ENCODE data around the gene CCND1. TPM values are rescaled to one million over a fixed set of nuclear protein-coding genes. Genes with fewer than 3 reads are reported as not detected.

The CCND1 gene
- total RNA-seq, 3 donors from 2014 or later (not counting 1 experiment from before 2014, with no cell fraction given): 1.4 to 2.3 (median 2.3) TPM

- TF ChIP-seq CTCF (IDR thresholded peaks at IDR 0.05): no peak
- Histone ChIP-seq H3K27ac (ENCODE audit: low read length) (no peak overlapping the region), H3K27me3 (ENCODE audit: control insufficient read depth, insufficient read depth, low read length) (no peaks in the 10 kb centered on the region), H3K36me3 (ENCODE audit: control insufficient read depth, insufficient read depth, low read length) (no peaks in the 10 kb centered on the region), H3K9me3 (ENCODE audit: control insufficient read depth, insufficient read depth, low read length) (no peaks in the 10 kb centered on the region), H3K4me3 (ENCODE audit: low read length) (no peak overlapping the region), H3K4me1 (ENCODE audit: control insufficient read depth, insufficient read depth, low read length) (no peaks in the 10 kb centered on the region)
- Mint-ChIP-seq H3K9me3 (no peaks in the 10 kb centered on the region), H3K36me3 (no peaks in the 10 kb centered on the region), H3K27ac (no peak overlapping the region), H3K4me3 (no peak overlapping the region), H3K27me3 (ENCODE audit: low read depth in 2 of 2) (peaks cover 8 to 15% of the 10 kb centered on the region in 2 donors), H3K4me1 (no peaks in the 10 kb centered on the region)
- DNase-seq (no peak), ATAC-seq (no peak)
- intact Hi-C loops (cut with micrococcal nuclease): no loop called here
- 85% methylated on average over 7 of the region's 8 CpGs for WGBS (ENCODE audit: insufficient coverage)
Observed at GRCh38 chr11:69614085-69614484, 26.9 kb upstream of the CCND1 start.

GRCh38 chr11:69615545-69616278, 25.2 kb upstream of the CCND1 start:
- no peak overlapping the region for H3K4me3 Mint-ChIP-seq
- H3K36me3 ChIP-seq (ENCODE audit: control insufficient read depth, insufficient read depth, low read length): no peaks in the 10 kb centered on the region
- WGBS (ENCODE audit: insufficient coverage): 91% methylated on average over 16 of the region's 16 CpGs
- H3K4me1 ChIP-seq (ENCODE audit: control insufficient read depth, insufficient read depth, low read length): no peaks in the 10 kb centered on the region
- peaks cover 8 to 23% of the 10 kb centered on the region in 2 donors for H3K27me3 Mint-ChIP-seq (ENCODE audit: low read depth in 2 of 2)
- no peaks in the 10 kb centered on the region for H3K9me3 Mint-ChIP-seq
- H3K27ac ChIP-seq (ENCODE audit: low read length): no peak overlapping the region
- ATAC-seq (no peak), DNase-seq (no peak)
- H3K27ac Mint-ChIP-seq: no peak overlapping the region
- no peaks in the 10 kb centered on the region for H3K36me3 Mint-ChIP-seq
- no peaks in the 10 kb centered on the region for H3K4me1 Mint-ChIP-seq
- no peak for TF ChIP-seq CTCF (IDR thresholded peaks at IDR 0.05)
- intact Hi-C loops (cut with micrococcal nuclease): no loop called here
- no peaks in the 10 kb centered on the region for H3K27me3 ChIP-seq (ENCODE audit: control insufficient read depth, insufficient read depth, low read length)
- no peak overlapping the region for H3K4me3 ChIP-seq (ENCODE audit: low read length)
- no peaks in the 10 kb centered on the region for H3K9me3 ChIP-seq (ENCODE audit: control insufficient read depth, insufficient read depth, low read length)

GRCh38 chr11:69617220-69617619, 23.7 kb upstream of the CCND1 start:
- H3K4me3 Mint-ChIP-seq: no peak overlapping the region
- no peak overlapping the region for H3K27ac Mint-ChIP-seq
- H3K4me1 ChIP-seq (ENCODE audit: control insufficient read depth, insufficient read depth, low read length): no peaks in the 10 kb centered on the region
- DNase-seq (no peak), ATAC-seq (no peak)
- TF ChIP-seq CTCF (IDR thresholded peaks at IDR 0.05): no peak
- WGBS (ENCODE audit: insufficient coverage): 81% methylated on average over 3 of the region's 4 CpGs
- peaks cover 8 to 23% of the 10 kb centered on the region in 2 donors for H3K27me3 Mint-ChIP-seq (ENCODE audit: low read depth in 2 of 2)
- no peaks in the 10 kb centered on the region for H3K36me3 ChIP-seq (ENCODE audit: control insufficient read depth, insufficient read depth, low read length)
- H3K27ac ChIP-seq (ENCODE audit: low read length): no peak overlapping the region
- H3K27me3 ChIP-seq (ENCODE audit: control insufficient read depth, insufficient read depth, low read length): no peaks in the 10 kb centered on the region
- no peaks in the 10 kb centered on the region for H3K9me3 Mint-ChIP-seq
- H3K4me3 ChIP-seq (ENCODE audit: low read length): no peak overlapping the region
- intact Hi-C loops (cut with micrococcal nuclease): no loop called here
- no peaks in the 10 kb centered on the region for H3K9me3 ChIP-seq (ENCODE audit: control insufficient read depth, insufficient read depth, low read length)
- no peaks in the 10 kb centered on the region for H3K4me1 Mint-ChIP-seq
- H3K36me3 Mint-ChIP-seq: no peaks in the 10 kb centered on the region

GRCh38 chr11:69617682-69618081, 23.3 kb upstream of the CCND1 start:
- Histone ChIP-seq H3K4me1 (ENCODE audit: control insufficient read depth, insufficient read depth, low read length) (no peaks in the 10 kb centered on the region), H3K27ac (ENCODE audit: low read length) (no peak overlapping the region), H3K4me3 (ENCODE audit: low read length) (no peak overlapping the region), H3K27me3 (ENCODE audit: control insufficient read depth, insufficient read depth, low read length) (no peaks in the 10 kb centered on the region), H3K9me3 (ENCODE audit: control insufficient read depth, insufficient read depth, low read length) (no peaks in the 10 kb centered on the region), H3K36me3 (ENCODE audit: control insufficient read depth, insufficient read depth, low read length) (no peaks in the 10 kb centered on the region)
- Mint-ChIP-seq H3K4me1 (no peaks in the 10 kb centered on the region), H3K36me3 (no peaks in the 10 kb centered on the region), H3K27ac (no peak overlapping the region), H3K27me3 (ENCODE audit: low read depth in 2 of 2) (peaks cover 10 to 23% of the 10 kb centered on the region in 2 donors), H3K9me3 (no peaks in the 10 kb centered on the region), H3K4me3 (no peak overlapping the region)
- no peak for ATAC-seq
- intact Hi-C loops (cut with micrococcal nuclease): no loop called here
- 90% methylated on average over 10 of the region's 10 CpGs for WGBS (ENCODE audit: insufficient coverage)
- DNase-seq: no peak
- TF ChIP-seq CTCF (IDR thresholded peaks at IDR 0.05): no peak
